ENCODE results near the gene UNC5B. TPM values are rescaled to one million over a fixed set of nuclear protein-coding genes. Genes with fewer than 3 reads are reported as not detected.

The UNC5B gene
- polyA plus RNA-seq, 3 donors: 0.04 to 0.72 TPM; not detected in 1

DNA sequence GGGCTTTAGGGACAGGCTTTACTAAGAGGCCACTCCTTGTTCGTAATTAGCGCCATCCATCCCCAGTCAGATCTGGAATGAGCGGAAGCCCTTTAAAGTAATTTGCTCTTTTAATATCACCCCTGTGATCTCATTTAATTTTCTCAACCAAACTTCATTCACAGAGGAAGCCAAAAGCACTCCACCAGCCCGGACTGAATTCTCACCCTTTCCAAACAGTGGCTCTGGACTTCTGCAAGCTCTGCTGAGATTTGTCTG, 43.1 kb downstream of the UNC5B start:
- TF ChIP-seq, protein P1, sequence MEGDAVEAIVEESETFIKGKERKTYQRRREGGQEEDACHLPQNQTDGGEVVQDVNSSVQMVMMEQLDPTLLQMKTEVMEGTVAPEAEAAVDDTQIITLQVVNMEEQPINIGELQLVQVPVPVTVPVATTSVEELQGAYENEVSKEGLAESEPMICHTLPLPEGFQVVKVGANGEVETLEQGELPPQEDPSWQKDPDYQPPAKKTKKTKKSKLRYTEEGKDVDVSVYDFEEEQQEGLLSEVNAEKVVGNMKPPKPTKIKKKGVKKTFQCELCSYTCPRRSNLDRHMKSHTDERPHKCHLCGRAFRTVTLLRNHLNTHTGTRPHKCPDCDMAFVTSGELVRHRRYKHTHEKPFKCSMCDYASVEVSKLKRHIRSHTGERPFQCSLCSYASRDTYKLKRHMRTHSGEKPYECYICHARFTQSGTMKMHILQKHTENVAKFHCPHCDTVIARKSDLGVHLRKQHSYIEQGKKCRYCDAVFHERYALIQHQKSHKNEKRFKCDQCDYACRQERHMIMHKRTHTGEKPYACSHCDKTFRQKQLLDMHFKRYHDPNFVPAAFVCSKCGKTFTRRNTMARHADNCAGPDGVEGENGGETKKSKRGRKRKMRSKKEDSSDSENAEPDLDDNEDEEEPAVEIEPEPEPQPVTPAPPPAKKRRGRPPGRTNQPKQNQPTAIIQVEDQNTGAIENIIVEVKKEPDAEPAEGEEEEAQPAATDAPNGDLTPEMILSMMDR (IDR thresholded peaks at IDR 0.05): no peak
- no peaks in the 10 kb centered on the region for H3K9me3 ChIP-seq (replicated peaks in 1 of 2; ENCODE audit: control insufficient read depth in 1 of 2, insufficient read depth in 1 of 2, low read length in 2 of 2)
- H3K79me2 ChIP-seq (ENCODE audit: insufficient read depth, low read length): no peaks in the 10 kb centered on the region
- Mint-ChIP-seq H3K36me3 (no peaks in the 10 kb centered on the region), H3K4me3 (no peak overlapping the region), H3K27ac (no peak overlapping the region), H3K4me1 (no peaks in the 10 kb centered on the region), H3K27me3 (ENCODE audit: low read depth in 3 of 3) (peaks cover 1 to 7% (median 2%) of the 10 kb centered on the region in 3 donors), H3K9me3 (no peaks in the 10 kb centered on the region)
- no peak overlapping the region for H3K4me2 ChIP-seq (replicated peaks; ENCODE audit: extremely low read depth, low read length, poor library complexity, severe bottlenecking)
- no peaks in the 10 kb centered on the region for H3K36me3 ChIP-seq (replicated peaks in 1 of 2; ENCODE audit: control insufficient read depth in 1 of 2, insufficient read depth in 2 of 2, low read length in 2 of 2)
- no peaks in the 10 kb centered on the region for H3K27me3 ChIP-seq (ENCODE audit: control insufficient read depth in 2 of 2, insufficient read depth in 2 of 2, low read length in 2 of 2)
- H2AFZ ChIP-seq (ENCODE audit: insufficient read depth, low read depth, low read length, poor library complexity, severe bottlenecking): no peak overlapping the region
- intact Hi-C loops (cut with micrococcal nuclease): no loop called here
- no peak overlapping the region for H3K9ac ChIP-seq (ENCODE audit: insufficient read depth, low read length, poor library complexity, severe bottlenecking)
- H4K20me1 ChIP-seq (ENCODE audit: insufficient read depth, low read length): no peaks in the 10 kb centered on the region
- WGBS (ENCODE audit: insufficient coverage): 100% methylated on average over 2 of the region's 4 CpGs
- H3K4me3 ChIP-seq (replicated peaks in 1 of 3; ENCODE audit: low read depth in 2 of 3, low read length in 3 of 3): no peak overlapping the region
- no peaks in the 10 kb centered on the region for H3K4me1 ChIP-seq (ENCODE audit: control insufficient read depth in 1 of 2, insufficient read depth in 2 of 2, low read length in 2 of 2)
- H3K27ac ChIP-seq (ENCODE audit: low read depth in 1 of 2, low read length in 2 of 2): no peak overlapping the region
- no peak for DNase-seq

DNA sequence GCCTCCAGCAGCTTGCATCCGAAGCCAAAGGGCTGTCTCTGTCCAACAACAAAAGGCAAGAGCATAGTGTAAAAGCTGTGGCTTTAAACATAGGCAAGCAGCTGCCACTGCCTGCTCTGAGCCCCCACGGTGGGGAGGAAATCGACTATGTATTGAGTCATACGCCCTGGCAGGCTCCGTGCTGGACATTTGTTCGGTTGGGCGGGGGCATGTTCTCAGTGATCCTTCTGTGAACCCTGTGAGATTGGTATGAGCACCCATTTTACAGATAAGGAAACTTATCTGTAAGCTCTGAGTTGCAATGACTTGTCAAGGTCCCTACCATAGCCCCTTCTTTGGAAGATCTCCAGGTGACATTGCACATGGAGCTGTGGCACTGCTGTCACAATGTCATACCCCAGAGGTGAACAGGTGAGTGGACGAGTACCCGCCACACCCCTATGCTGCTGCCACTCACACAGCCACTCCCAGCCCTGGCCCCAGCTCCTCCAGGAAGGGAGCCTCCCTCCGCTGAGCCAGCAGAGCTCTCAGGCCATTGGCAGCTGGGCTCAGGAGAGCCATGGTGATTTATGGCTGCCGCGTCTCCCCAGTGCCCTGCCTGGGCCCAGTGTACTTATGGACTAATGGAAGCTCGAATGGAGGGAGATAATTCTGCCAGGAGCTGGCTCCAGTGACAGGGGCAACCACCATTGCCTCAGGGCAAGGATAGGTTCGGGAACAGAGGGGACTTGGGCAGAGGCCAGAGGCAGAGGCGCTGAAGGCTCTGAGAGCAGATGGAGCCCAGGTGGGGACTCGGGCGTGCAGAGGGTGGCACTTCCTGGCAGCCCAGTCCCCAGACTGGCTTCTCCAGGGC, 43.7 kb downstream of the UNC5B start:
- Mint-ChIP-seq H3K36me3 (no peaks in the 10 kb centered on the region), H3K4me3 (no peak overlapping the region), H3K9me3 (no peaks in the 10 kb centered on the region), H3K27ac (no peak overlapping the region), H3K4me1 (no peaks in the 10 kb centered on the region), H3K27me3 (ENCODE audit: low read depth in 3 of 3) (peaks cover 1 to 7% (median 2%) of the 10 kb centered on the region in 3 donors)
- TF ChIP-seq, protein P1 (IDR thresholded peaks at IDR 0.05): no peak
- no peaks in the 10 kb centered on the region for H4K20me1 ChIP-seq (ENCODE audit: insufficient read depth, low read length)
- no peaks in the 10 kb centered on the region for H3K27me3 ChIP-seq (ENCODE audit: control insufficient read depth in 2 of 2, insufficient read depth in 2 of 2, low read length in 2 of 2)
- no peak for DNase-seq
- 59% methylated on average over 16 of the region's 17 CpGs for WGBS (ENCODE audit: insufficient coverage)
- H3K4me1 ChIP-seq (ENCODE audit: control insufficient read depth in 1 of 2, insufficient read depth in 2 of 2, low read length in 2 of 2): no peaks in the 10 kb centered on the region
- H3K9me3 ChIP-seq (replicated peaks in 1 of 2; ENCODE audit: control insufficient read depth in 1 of 2, insufficient read depth in 1 of 2, low read length in 2 of 2): no peaks in the 10 kb centered on the region
- no peak overlapping the region for H3K4me2 ChIP-seq (replicated peaks; ENCODE audit: extremely low read depth, low read length, poor library complexity, severe bottlenecking)
- no peaks in the 10 kb centered on the region for H3K79me2 ChIP-seq (ENCODE audit: insufficient read depth, low read length)
- no peak overlapping the region for H3K9ac ChIP-seq (ENCODE audit: insufficient read depth, low read length, poor library complexity, severe bottlenecking)
- intact Hi-C loops (cut with micrococcal nuclease): no loop called here
- H3K36me3 ChIP-seq (replicated peaks in 1 of 2; ENCODE audit: control insufficient read depth in 1 of 2, insufficient read depth in 2 of 2, low read length in 2 of 2): no peaks in the 10 kb centered on the region
- no peak overlapping the region for H3K4me3 ChIP-seq (replicated peaks in 1 of 3; ENCODE audit: low read depth in 2 of 3, low read length in 3 of 3)
- no peak overlapping the region for H3K27ac ChIP-seq (ENCODE audit: low read depth in 1 of 2, low read length in 2 of 2)
- H2AFZ ChIP-seq (ENCODE audit: insufficient read depth, low read depth, low read length, poor library complexity, severe bottlenecking): no peak overlapping the region

Measured in CD14-positive monocyte (primary cell).